Testis (tissue), 3 donors: ENCODE measurements around the gene TIMM13. TPM values are rescaled to one million over a fixed set of nuclear protein-coding genes. Genes with fewer than 3 reads are reported as not detected.

ENCODE experiments used
- DNase-seq: peaks from one replicate; pipeline ENCODE4 v3.0.0-alpha.2; 2019
- H3K27ac ChIP-seq, 2 donors: fragments of 200-600 bp; sonication (generic); one replicate each; pipeline ENCODE4 v1.5.1; 2019
- H3K27me3 ChIP-seq: fragments of 200-600 bp; sonication (generic); one replicate; pipeline ENCODE4 v1.5.1; 2019
- H3K36me3 ChIP-seq: fragments of 200-600 bp; sonication (generic); one replicate; pipeline ENCODE4 v1.5.1; 2017; ENCODE audit warnings: low read depth; ENCODE audit errors: missing control alignments
- H3K4me1 ChIP-seq: fragments of 200-600 bp; sonication (generic); one replicate; pipeline ENCODE4 v1.5.1; 2019
- H3K4me3 ChIP-seq, 2 donors: fragments of 200-600 bp; sonication (generic); one replicate each; pipeline ENCODE4 v1.5.1; 2017 to 2019
- H3K9me3 ChIP-seq: fragments of 200-600 bp; sonication (generic); one replicate; pipeline ENCODE4 v1.5.1; 2017
- POLR2A ChIP-seq: fragments of 450-650 bp; IDR thresholded peaks from one replicate; pipeline ENCODE4 v1.6.1; 2017; ENCODE audit warnings: antibody characterized with exemption, mild to moderate bottlenecking, moderate library complexity
- WGBS, 2 donors: methylation state at CpG; one replicate each; pipeline ENCODE4 v1.1.5; 2018; 5-methylcytosine and 5-hydroxymethylcytosine counted together
- intact Hi-C: fragments of 100-400 bp; cut with DNase I; formaldehyde crosslinking; loops from one replicate; pipeline ENCODE4 v1.15.1; 2023; ENCODE audit warnings: low total_unique reads
- polyA plus RNA-seq: library from polyadenylated mRNA; stranded (reverse); fragments of 350-450 nt; fragmentation: Illumina TruSeq; extraction: RNeasy Lipid Tissue Mini Kit (QIAGEN cat#74804); gene quantifications from one replicate; pipeline ENCODE4 v1.2.3, GENCODE V29; 2014; ENCODE audit warnings: low read depth, low replicate concordance; ENCODE audit not compliant: insufficient read depth
- total RNA-seq, 2 donors: library from RNA; depleted of rRNA; stranded (reverse); fragments of >200 nt; gene quantifications; one replicate each; pipeline ENCODE4 v1.2.3, GENCODE V29; 2016
- TF ChIP-seq, protein P1 (sequence below), 3 experiments: fragments of 450-650 bp in 2 of 3; fragments of 200-600 bp in 1 of 3; sonication (generic) in 1 of 3; IDR thresholded peaks; one replicate each; pipeline ENCODE4 v1.5.1; 2016 to 2019; ENCODE audit warnings: antibody characterized with exemption in 3 of 3, mild to moderate bottlenecking in 2 of 3, moderate library complexity in 1 of 3

Gene TIMM13
- total and polyA plus RNA-seq, 3 donors from 2014 or later = 57.5 to 66.6 (median 60.6) TPM

DNA sequence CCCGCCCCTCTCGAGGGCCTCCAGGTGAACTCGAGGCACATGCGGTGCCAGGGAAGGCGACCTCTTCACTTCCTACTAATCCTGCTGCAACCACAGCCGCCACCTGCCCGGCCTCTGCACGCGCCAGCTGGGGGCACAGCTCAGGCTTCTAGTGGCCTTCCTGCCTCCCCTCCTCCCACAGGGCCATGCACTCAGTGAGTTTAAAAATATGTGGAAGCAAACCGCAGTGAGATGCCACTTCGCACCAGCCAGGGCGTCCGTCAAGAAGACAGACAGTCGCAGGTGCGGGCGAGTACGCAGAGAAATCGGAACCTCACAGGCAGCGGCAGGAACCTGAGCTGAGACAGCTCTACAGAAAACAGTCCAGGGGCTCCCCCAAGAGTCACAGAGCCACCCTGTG, 19.0 kb upstream of the TIMM13 start:
- H3K9me3 ChIP-seq = no peaks in the 10 kb centered on the region
- no peak overlapping the region for H3K27ac ChIP-seq
- intact Hi-C loops = no loop called here
- H3K4me1 ChIP-seq = no peaks in the 10 kb centered on the region
- H3K4me3 ChIP-seq = no peak overlapping the region
- no peak for TF ChIP-seq POLR2A
- TF ChIP-seq, protein P1, sequence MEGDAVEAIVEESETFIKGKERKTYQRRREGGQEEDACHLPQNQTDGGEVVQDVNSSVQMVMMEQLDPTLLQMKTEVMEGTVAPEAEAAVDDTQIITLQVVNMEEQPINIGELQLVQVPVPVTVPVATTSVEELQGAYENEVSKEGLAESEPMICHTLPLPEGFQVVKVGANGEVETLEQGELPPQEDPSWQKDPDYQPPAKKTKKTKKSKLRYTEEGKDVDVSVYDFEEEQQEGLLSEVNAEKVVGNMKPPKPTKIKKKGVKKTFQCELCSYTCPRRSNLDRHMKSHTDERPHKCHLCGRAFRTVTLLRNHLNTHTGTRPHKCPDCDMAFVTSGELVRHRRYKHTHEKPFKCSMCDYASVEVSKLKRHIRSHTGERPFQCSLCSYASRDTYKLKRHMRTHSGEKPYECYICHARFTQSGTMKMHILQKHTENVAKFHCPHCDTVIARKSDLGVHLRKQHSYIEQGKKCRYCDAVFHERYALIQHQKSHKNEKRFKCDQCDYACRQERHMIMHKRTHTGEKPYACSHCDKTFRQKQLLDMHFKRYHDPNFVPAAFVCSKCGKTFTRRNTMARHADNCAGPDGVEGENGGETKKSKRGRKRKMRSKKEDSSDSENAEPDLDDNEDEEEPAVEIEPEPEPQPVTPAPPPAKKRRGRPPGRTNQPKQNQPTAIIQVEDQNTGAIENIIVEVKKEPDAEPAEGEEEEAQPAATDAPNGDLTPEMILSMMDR (IDR thresholded peaks at IDR 0.05) = no peak
- H3K36me3 ChIP-seq = no peaks in the 10 kb centered on the region
- H3K27me3 ChIP-seq = no peaks in the 10 kb centered on the region
- 81 to 84% methylated on average over 16 to 19 of the region's 19 CpGs for WGBS, 2 donors
- DNase-seq = no peak

DNA sequence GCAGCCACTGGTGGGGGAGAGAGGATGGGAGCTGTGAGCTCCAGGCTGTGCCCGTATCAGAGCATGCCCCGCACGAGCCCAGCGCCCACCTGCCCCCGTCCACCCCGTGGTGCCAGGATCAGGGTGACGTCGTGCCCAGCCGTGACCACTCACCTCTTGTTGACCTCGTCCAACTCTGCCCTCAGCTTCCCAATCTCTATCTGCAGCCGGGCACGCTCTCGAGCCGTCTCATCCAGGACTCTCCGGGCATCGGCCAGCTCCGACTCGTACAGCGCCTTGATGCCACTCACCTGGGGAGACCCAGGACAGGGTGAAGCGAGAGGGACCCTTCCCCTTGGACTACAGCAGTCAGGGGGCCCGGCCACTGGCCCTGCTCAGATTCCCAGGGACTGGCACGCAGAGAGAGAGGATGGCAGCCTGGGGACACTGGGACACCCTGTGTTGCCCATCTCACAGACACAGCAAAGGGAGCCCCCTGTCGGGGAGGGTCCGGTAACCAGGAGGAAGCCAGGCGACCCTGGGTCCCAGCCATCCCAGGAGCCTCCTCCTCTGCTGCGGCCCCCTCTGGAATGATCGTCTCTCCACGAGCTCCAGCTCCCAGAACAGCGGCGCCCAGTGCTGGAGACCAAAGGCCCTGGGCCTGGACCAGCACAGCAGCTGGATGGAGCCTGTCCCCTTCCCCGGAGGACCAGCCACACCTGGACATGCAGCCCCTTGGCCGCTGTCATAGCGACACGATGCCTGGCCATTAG, 17.0 kb upstream of the TIMM13 start:
- H3K27ac ChIP-seq = no peak overlapping the region
- H3K4me1 ChIP-seq = no peaks in the 10 kb centered on the region
- TF ChIP-seq POLR2A = no peak
- TF ChIP-seq, protein P1 (IDR thresholded peaks at IDR 0.05) = no peak
- H3K36me3 ChIP-seq = no peaks in the 10 kb centered on the region
- no peak overlapping the region for H3K4me3 ChIP-seq
- WGBS, 2 donors = 92 to 96% methylated on average over 16 to 34 of the region's 34 CpGs
- no peaks in the 10 kb centered on the region for H3K9me3 ChIP-seq
- no peaks in the 10 kb centered on the region for H3K27me3 ChIP-seq
- intact Hi-C loops = no loop called here
- no peak for DNase-seq

DNA sequence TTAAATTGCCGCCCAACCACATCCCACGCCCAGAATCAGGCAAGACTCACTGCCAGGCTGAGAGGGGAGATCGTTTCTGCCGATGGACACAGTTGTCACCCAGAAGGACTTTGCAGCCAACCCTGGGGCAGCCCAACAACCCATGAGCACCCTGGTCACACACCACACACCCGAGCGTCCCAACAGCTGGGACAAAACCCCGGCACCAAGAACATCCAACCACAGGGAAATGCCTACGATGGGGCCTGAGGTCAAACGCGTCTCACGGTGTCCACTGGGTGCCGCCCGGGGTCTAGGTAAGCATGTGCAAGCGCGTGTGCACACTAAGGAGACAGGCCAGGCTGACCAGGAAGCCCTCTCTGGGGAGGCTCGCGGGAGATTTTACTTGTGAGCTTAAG, 16.4 kb upstream of the TIMM13 start:
- intact Hi-C loops = no loop called here

DNA sequence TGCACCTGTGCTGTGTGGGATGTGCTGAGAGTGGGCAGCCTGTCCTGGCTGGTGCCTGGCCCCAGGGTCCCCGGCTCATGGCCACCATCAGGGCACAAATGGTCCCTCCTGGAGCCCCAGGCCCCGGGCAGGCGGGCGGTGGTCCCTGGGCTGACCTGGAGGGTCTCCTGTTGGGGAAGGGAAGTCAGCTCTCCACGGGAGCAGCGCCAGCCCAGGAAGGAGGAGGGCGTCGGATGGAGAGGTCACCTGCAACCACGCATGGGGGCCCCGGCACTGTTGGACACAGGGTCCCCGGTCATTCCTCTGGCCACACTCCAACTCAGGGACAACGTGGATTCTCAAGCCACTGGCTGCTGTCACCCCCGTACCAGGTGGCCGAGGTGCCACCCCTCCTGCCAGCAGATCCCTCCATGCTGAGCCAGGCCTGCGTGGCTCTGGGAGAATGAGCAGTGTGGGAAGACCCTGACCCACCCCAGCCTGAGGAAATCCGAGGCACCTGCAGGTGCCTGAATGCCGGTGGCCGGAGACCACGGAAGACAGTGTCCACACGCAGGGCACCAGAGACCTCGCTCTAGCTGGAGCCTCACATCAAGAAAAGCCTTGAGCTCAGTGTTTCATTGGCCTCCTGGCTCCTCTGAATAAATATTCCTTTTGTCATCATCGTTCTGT, 15.9 kb upstream of the TIMM13 start:
- intact Hi-C loops = no loop called here
- no peak for TF ChIP-seq POLR2A
- TF ChIP-seq, protein P1 (IDR thresholded peaks at IDR 0.05) = no peak
- no peak overlapping the region for H3K27ac ChIP-seq

More for the DNA sequence above, 16.4 kb upstream of the TIMM13 start:
- 92 to 93% methylated on average over 16 to 17 of the region's 17 CpGs for WGBS, 2 donors
- Histone ChIP-seq H3K27ac (no peak overlapping the region), H3K4me1 (no peaks in the 10 kb centered on the region), H3K9me3 (no peaks in the 10 kb centered on the region), H3K4me3 (no peak overlapping the region), H3K27me3 (no peaks in the 10 kb centered on the region), H3K36me3 (no peaks in the 10 kb centered on the region)
- TF ChIP-seq POLR2A = no peak
- TF ChIP-seq, protein P1 (IDR thresholded peaks at IDR 0.05) = no peak
- DNase-seq = no peak

More for the DNA sequence above, 15.9 kb upstream of the TIMM13 start:
- no peaks in the 10 kb centered on the region for H3K27me3 ChIP-seq
- H3K36me3 ChIP-seq = no peaks in the 10 kb centered on the region
- H3K9me3 ChIP-seq = no peaks in the 10 kb centered on the region
- DNase-seq = no peak
- 92 to 99% methylated on average over 10 to 22 of the region's 22 CpGs for WGBS, 2 donors
- no peaks in the 10 kb centered on the region for H3K4me1 ChIP-seq
- H3K4me3 ChIP-seq = no peak overlapping the region
